ENCODE data around the gene TPPP.

- TF ChIP-seq CTCF (IDR thresholded peaks at IDR 0.05; ENCODE audit: low read depth, low read length) (no peak), EZH2phosphoT487 (IDR thresholded peaks at IDR 0.05; ENCODE audit: low read depth) (no peak)
These were observed 31.0 kb downstream of the TPPP start for GRCh38 chr5:661891-662750.

Data from OCI-LY3 (cell line).